DND-41 (cell line): Measurements from ENCODE around the gene CEACAM1.

Experiments used
- EZH2 ChIP-seq: IDR thresholded peaks from 3 replicates; pipeline ENCODE4 v1.6.1; 2012; ENCODE audit warnings: borderline replicate concordance, low read depth, mild to moderate bottlenecking, moderate library complexity, low read length, inconsistent platforms; ENCODE audit not compliant: severe bottlenecking
- TF ChIP-seq, protein P1 (sequence below): IDR thresholded peaks from 2 replicates; pipeline ENCODE4 v1.5.1; 2012; ENCODE audit warnings: borderline replicate concordance, low read length, moderate library complexity, mild to moderate bottlenecking; ENCODE audit not compliant: poor library complexity, severe bottlenecking; ENCODE audit errors: extremely low read depth

DNA sequence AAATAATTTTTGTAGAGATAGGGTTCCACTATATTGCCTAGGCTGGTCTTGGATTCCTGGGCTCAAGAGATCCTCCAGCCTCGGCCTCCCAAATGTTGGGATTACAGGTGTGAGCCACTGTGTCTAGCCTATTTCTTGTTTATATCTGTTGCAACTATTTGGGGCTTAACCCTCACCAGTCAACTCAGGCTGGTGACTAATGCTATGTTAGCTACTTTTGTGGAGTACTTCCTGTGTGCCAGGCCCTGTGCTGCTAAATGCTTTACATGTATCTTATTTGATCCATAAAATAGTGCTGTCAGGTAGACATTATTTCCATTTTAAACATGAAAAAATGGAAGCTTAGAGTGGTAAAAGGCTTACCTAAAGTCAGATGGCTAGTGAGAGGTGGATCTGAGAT, 13.8 kb downstream of the CEACAM1 start:
- TF ChIP-seq, protein P1, sequence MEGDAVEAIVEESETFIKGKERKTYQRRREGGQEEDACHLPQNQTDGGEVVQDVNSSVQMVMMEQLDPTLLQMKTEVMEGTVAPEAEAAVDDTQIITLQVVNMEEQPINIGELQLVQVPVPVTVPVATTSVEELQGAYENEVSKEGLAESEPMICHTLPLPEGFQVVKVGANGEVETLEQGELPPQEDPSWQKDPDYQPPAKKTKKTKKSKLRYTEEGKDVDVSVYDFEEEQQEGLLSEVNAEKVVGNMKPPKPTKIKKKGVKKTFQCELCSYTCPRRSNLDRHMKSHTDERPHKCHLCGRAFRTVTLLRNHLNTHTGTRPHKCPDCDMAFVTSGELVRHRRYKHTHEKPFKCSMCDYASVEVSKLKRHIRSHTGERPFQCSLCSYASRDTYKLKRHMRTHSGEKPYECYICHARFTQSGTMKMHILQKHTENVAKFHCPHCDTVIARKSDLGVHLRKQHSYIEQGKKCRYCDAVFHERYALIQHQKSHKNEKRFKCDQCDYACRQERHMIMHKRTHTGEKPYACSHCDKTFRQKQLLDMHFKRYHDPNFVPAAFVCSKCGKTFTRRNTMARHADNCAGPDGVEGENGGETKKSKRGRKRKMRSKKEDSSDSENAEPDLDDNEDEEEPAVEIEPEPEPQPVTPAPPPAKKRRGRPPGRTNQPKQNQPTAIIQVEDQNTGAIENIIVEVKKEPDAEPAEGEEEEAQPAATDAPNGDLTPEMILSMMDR = no peak
- TF ChIP-seq EZH2 = no peak
